ENCODE measurements around the gene RPE. TPM values are rescaled to one million over a fixed set of nuclear protein-coding genes. Genes with fewer than 3 reads are reported as not detected.
A peak's percentile ranks its signal among the peaks of the same experiment; 100 is the strongest.

Gene RPE
- total RNA-seq, 1 donor from 2014 or later, result 144 TPM

DNA sequence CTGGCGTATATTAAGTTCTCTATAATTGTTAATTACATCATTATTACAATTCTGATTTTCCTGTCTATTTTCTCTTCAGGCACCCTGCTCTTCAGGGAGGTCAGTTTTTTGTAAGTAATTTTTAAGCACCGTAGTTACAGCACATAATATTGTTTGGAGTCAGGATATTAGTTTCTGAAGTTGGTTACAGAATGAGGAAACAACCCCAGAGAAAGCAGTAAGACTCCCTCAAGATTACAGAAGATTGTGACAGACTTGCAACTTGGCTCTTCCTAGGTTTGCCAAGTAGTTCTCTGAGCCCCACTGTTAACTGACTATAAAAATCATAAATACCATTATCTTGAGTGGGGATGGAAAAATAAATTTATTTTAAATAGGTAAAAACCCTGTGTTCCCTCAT, 921 bp downstream of the RPE start:
- DNase-seq, result no peak

GRCh38 chr2:210004881-210005280, 2.4 kb downstream of the RPE start:
- DNase-seq, result no peak

DNA sequence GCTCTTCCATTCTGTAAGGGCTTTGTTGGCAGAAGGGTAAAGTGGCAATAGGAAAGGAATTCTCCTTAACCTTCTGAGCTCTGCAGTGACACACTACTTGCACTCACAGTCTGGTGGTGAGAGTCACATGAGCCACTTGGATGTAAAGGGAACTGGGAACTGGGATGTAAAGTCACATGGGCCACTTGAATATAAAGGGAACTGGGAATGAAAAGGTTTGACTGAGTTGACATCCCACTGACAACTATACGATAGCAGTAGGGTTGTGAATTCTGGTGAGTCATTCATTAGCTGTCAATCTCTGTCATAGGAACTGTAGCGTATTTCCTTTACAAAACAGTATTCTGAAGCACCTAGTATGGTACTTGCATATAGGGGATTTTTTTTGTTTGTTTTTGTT, 5.5 kb downstream of the RPE start:
- DNase-seq, result peak; percentile 20

GRCh38 chr2:210009126-210009525, 6.7 kb downstream of the RPE start:
- DNase-seq, result no peak

GRCh38 chr2:210009896-210010295, 7.5 kb downstream of the RPE start:
- DNase-seq, result no peak

DNA sequence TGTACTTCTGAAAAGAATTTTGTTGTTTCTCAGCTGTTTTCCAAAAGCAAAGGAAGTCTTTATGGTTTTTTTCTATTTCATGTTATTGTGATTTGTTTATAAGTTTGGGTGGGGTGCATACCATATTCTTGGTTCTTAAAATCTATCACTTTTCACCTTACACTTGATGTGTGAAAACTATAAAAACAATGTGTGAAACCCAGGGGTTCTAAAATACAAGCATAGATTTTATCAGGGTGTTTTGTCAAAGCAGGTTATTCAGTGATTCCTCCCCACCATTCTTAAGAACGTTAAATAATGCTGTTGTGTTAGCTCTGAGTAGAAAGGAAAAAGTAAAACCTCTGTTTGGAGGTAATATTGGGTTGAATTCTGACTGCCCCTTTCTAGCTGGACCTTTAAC, 17.7 kb downstream of the RPE start:
- no peak for DNase-seq

DNA sequence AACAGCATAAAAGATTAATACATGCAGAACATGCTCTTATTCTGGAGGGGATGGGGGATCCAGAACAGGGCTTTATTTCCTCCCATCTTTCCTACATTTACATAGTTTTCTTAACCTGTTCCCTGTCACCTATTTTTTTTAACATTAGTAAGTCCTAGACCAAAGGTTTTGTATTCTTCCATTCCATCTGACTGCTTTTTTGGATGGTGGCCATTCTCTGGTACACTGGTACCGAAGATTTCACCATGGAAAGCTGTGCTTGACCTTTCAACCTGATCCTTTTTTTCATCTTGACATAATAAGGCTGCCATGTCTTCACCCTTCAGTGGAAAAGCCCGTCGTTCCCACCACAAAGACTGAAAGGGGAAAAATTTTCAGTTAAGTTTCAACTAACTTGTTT, 20.4 kb downstream of the RPE start:
- DNase-seq, result no peak

GRCh38 chr2:210027608-210028007, 25.2 kb downstream of the RPE start:
- no peak for DNase-seq

- no peak for DNase-seq
Observed at GRCh38 chr2:210028178-210028577, 25.7 kb downstream of the RPE start.

GRCh38 chr2:210034087-210034683, 31.7 kb downstream of the RPE start:
- no peak for DNase-seq

GRCh38 chr2:210035679-210036078, 33.2 kb downstream of the RPE start:
- no peak for DNase-seq

GRCh38 chr2:210038078-210038477, 35.6 kb downstream of the RPE start:
- no peak for DNase-seq

GRCh38 chr2:210046851-210047500, 44.5 kb downstream of the RPE start:
- no peak for DNase-seq

DNA sequence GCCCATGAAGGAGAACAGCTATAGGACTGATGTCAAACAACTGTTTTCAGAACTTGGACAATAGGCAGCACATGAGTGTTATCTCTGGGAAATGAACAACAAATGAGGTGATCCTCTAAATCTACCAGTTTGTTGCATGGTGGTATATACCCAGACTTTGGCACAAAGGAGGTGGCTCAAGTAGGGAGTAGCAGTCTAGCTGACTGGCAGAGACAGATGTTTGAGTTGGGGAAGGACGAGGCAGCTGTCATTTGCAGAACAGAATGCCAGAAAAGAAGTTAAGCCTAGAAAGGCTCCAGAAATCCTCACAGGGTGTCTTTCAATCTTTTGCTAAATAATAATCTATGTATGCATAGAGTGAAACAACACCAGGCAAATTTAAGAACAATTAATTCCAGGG, 47.4 kb downstream of the RPE start:
- DNase-seq, result no peak

GRCh38 chr2:210050885-210051284, 48.4 kb downstream of the RPE start:
- DNase-seq, result no peak

GRCh38 chr2:210054696-210055095, 52.3 kb downstream of the RPE start:
- DNase-seq, result no peak

DNA sequence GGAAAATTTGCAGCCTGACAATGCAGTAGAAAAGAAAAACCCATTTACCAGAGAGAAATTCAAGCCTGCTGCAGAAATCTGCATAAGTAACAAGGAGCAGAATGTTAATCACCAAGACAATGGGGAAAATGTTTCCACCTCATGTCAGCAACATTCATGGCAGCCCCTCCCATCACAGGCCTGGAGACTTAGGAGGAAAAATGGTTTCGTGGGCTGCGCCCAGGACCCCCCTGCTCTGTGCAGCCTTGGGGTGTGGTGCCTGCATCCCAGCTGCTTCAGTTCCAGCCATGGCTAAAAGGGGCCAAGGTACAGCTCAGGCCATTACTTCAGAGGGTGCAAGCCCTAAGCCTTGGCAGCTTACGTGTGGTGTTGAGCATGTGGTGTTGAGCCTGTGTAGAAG, 53.4 kb downstream of the RPE start:
- DNase-seq, result no peak

GRCh38 chr2:210063306-210063705, 60.9 kb downstream of the RPE start:
- no peak for DNase-seq

Other genes with a start within 250 kb of the RPE start
- 0.17 and 0.19 TPM in 2 replicates for gene UNC80, start 230.8 kb upstream of the RPE start, total RNA-seq
- gene KANSL1L, start 168.8 kb downstream of the RPE start, total RNA-seq, result 14.1 and 29.1 TPM in 2 replicates
- gene ACADL, start 222.8 kb downstream of the RPE start, total RNA-seq, result under 0.01 and 0.19 TPM in 2 replicates

All from dermis blood vessel endothelial cell (primary cell).